Measurements from ENCODE around the gene FAM180A. TPM values are rescaled to one million over a fixed set of nuclear protein-coding genes. Genes with fewer than 3 reads are reported as not detected.

The FAM180A gene
- total RNA-seq, 1 donor from 2014 or later = 19.7 TPM

- DNase-seq = no peak
- Histone ChIP-seq H3K9me3 (replicated peaks) (no peaks in the 10 kb centered on the region), H3K4me1 (peaks cover 21% of the 10 kb centered on the region), H3K27ac (replicated peaks) (peak overlapping the region; percentile 75), H3K27me3 (ENCODE audit: low read depth) (no peaks in the 10 kb centered on the region), H3K4me3 (no peak overlapping the region), H3K36me3 (no peaks in the 10 kb centered on the region)
- intact Hi-C loops (cut with micrococcal nuclease) = no loop called here
- TF ChIP-seq CTCF (IDR thresholded peaks at IDR 0.05; ENCODE audit: borderline replicate concordance) = no peak
Observed at GRCh38 chr7:135768064-135768463, 19.5 kb upstream of the FAM180A start.

- H3K4me1 ChIP-seq = peaks cover 20% of the 10 kb centered on the region
- no peaks in the 10 kb centered on the region for H3K27me3 ChIP-seq (ENCODE audit: low read depth)
- intact Hi-C loops (cut with micrococcal nuclease) = no loop called here
Observed at GRCh38 chr7:135763261-135763660, 14.6 kb upstream of the FAM180A start.

GRCh38 chr7:135761751-135762488, 13.3 kb upstream of the FAM180A start:
- no peaks in the 10 kb centered on the region for H3K36me3 ChIP-seq
- intact Hi-C loops (cut with micrococcal nuclease) = no loop called here
- peaks cover 17% of the 10 kb centered on the region for H3K4me1 ChIP-seq
- no peak for DNase-seq
- no peak for TF ChIP-seq CTCF (IDR thresholded peaks at IDR 0.05; ENCODE audit: borderline replicate concordance)
- H3K4me3 ChIP-seq = no peak overlapping the region
- peak overlapping the region; percentile 56 for H3K27ac ChIP-seq (replicated peaks)
- no peaks in the 10 kb centered on the region for H3K9me3 ChIP-seq (replicated peaks)
- no peaks in the 10 kb centered on the region for H3K27me3 ChIP-seq (ENCODE audit: low read depth)

More at GRCh38 chr7:135763261-135763660, 14.6 kb upstream of the FAM180A start:
- H3K9me3 ChIP-seq (replicated peaks) = no peaks in the 10 kb centered on the region
- H3K36me3 ChIP-seq = no peaks in the 10 kb centered on the region
- DNase-seq = no peak
- H3K27ac ChIP-seq (replicated peaks) = no peak overlapping the region
- no peak for TF ChIP-seq CTCF (IDR thresholded peaks at IDR 0.05; ENCODE audit: borderline replicate concordance)
- H3K4me3 ChIP-seq = no peak overlapping the region

GRCh38 chr7:135759532-135759931, 10.9 kb upstream of the FAM180A start:
- intact Hi-C loops (cut with micrococcal nuclease) = no loop called here
- DNase-seq = no peak
- H3K4me3 ChIP-seq = no peak overlapping the region
- TF ChIP-seq CTCF (IDR thresholded peaks at IDR 0.05; ENCODE audit: borderline replicate concordance) = no peak
- peak overlapping the region; percentile 82 for H3K27ac ChIP-seq (replicated peaks)
- H3K9me3 ChIP-seq (replicated peaks) = no peaks in the 10 kb centered on the region
- H3K4me1 ChIP-seq = peaks cover 24% of the 10 kb centered on the region
- H3K36me3 ChIP-seq = no peaks in the 10 kb centered on the region
- no peaks in the 10 kb centered on the region for H3K27me3 ChIP-seq (ENCODE audit: low read depth)

GRCh38 chr7:135758531-135758932, 9.9 kb upstream of the FAM180A start:
- H3K27ac ChIP-seq (replicated peaks) = peak overlapping the region; percentile 82
- H3K27me3 ChIP-seq (ENCODE audit: low read depth) = no peaks in the 10 kb centered on the region
- intact Hi-C loops (cut with micrococcal nuclease) = no loop called here
- no peak for TF ChIP-seq CTCF (IDR thresholded peaks at IDR 0.05; ENCODE audit: borderline replicate concordance)
- no peaks in the 10 kb centered on the region for H3K36me3 ChIP-seq
- peaks cover 24% of the 10 kb centered on the region for H3K4me1 ChIP-seq
- peak; percentile 43 for DNase-seq
- H3K4me3 ChIP-seq = peak overlapping the region; percentile 50
- no peaks in the 10 kb centered on the region for H3K9me3 ChIP-seq (replicated peaks)

All from left ventricle myocardium inferior (tissue), 1 donor.